ENCODE data around the gene STAC. TPM values are rescaled to one million over a fixed set of nuclear protein-coding genes. Genes with fewer than 3 reads are reported as not detected.

STAC gene
- total RNA-seq, 1 donor from 2014 or later: 3.9 TPM

GRCh38 chr3:36477655-36478054 lies 97.4 kb downstream of the STAC start:
- DNase-seq (ENCODE audit: extremely low spot score in 2 of 2): no peak
- H3K4me1 ChIP-seq: peaks cover 10% of the 10 kb centered on the region
- no peaks in the 10 kb centered on the region for H3K27me3 ChIP-seq
- intact Hi-C loops (cut with DNase I): no loop called here
- TF ChIP-seq POLR2AphosphoS5 (IDR thresholded peaks at IDR 0.05; ENCODE audit: insufficient read depth in 1 of 2, low read depth in 1 of 2): peak in 1 of 2 donors; percentile 24
- no peak for TF ChIP-seq POLR2A (IDR thresholded peaks at IDR 0.05)
- H3K9me3 ChIP-seq: no peaks in the 10 kb centered on the region
- H3K27ac ChIP-seq: no peak overlapping the region
- H3K4me3 ChIP-seq: no peak overlapping the region
- H3K36me3 ChIP-seq: no peaks in the 10 kb centered on the region

GRCh38 chr3:36480911-36481648 lies 100.8 kb downstream of the STAC start:
- Histone ChIP-seq H3K27me3 (no peaks in the 10 kb centered on the region), H3K4me3 (no peak overlapping the region), H3K9me3 (no peaks in the 10 kb centered on the region), H3K27ac (no peak overlapping the region), H3K36me3 (no peaks in the 10 kb centered on the region), H3K4me1 (peaks cover 2% of the 10 kb centered on the region)
- intact Hi-C loops (cut with DNase I): no loop called here
- no peak for DNase-seq (ENCODE audit: extremely low spot score in 2 of 2)
- TF ChIP-seq POLR2A (IDR thresholded peaks at IDR 0.05) (no peak), POLR2AphosphoS5 (IDR thresholded peaks at IDR 0.05; ENCODE audit: insufficient read depth in 1 of 2, low read depth in 1 of 2) (no peak), CTCF (IDR thresholded peaks at IDR 0.05) (no peak)

- TF ChIP-seq CTCF (IDR thresholded peaks at IDR 0.05) (no peak), POLR2AphosphoS5 (IDR thresholded peaks at IDR 0.05; ENCODE audit: insufficient read depth in 1 of 2, low read depth in 1 of 2) (no peak), POLR2A (IDR thresholded peaks at IDR 0.05) (no peak)
- H3K36me3 ChIP-seq: no peaks in the 10 kb centered on the region
- H3K4me1 ChIP-seq: no peaks in the 10 kb centered on the region
- no peak overlapping the region for H3K27ac ChIP-seq
- no peak overlapping the region for H3K4me3 ChIP-seq
- no peaks in the 10 kb centered on the region for H3K9me3 ChIP-seq
- no peaks in the 10 kb centered on the region for H3K27me3 ChIP-seq
- DNase-seq (ENCODE audit: extremely low spot score in 2 of 2): no peak
- intact Hi-C loops (cut with DNase I): no loop called here
Observed at GRCh38 chr3:36482256-36482655, 102.0 kb downstream of the STAC start.

GRCh38 chr3:36482880-36483279 lies 102.6 kb downstream of the STAC start:
- DNase-seq (ENCODE audit: extremely low spot score in 2 of 2): no peak

GRCh38 chr3:36483709-36484108 lies 103.4 kb downstream of the STAC start:
- Histone ChIP-seq H3K27ac (no peak overlapping the region), H3K4me1 (no peaks in the 10 kb centered on the region), H3K36me3 (no peaks in the 10 kb centered on the region), H3K9me3 (no peaks in the 10 kb centered on the region), H3K4me3 (no peak overlapping the region), H3K27me3 (no peaks in the 10 kb centered on the region)
- no peak for DNase-seq (ENCODE audit: extremely low spot score in 2 of 2)
- intact Hi-C loops (cut with DNase I): no loop called here
- no peak for TF ChIP-seq POLR2AphosphoS5 (IDR thresholded peaks at IDR 0.05; ENCODE audit: insufficient read depth in 1 of 2, low read depth in 1 of 2)
- TF ChIP-seq CTCF (IDR thresholded peaks at IDR 0.05): no peak
- no peak for TF ChIP-seq POLR2A (IDR thresholded peaks at IDR 0.05)

More at GRCh38 chr3:36482880-36483279, 102.6 kb downstream of the STAC start:
- TF ChIP-seq POLR2AphosphoS5 (IDR thresholded peaks at IDR 0.05; ENCODE audit: insufficient read depth in 1 of 2, low read depth in 1 of 2): no peak
- TF ChIP-seq POLR2A (IDR thresholded peaks at IDR 0.05): no peak
- no peak for TF ChIP-seq CTCF (IDR thresholded peaks at IDR 0.05)
- Histone ChIP-seq H3K4me1 (no peaks in the 10 kb centered on the region), H3K27ac (no peak overlapping the region), H3K36me3 (no peaks in the 10 kb centered on the region), H3K27me3 (no peaks in the 10 kb centered on the region), H3K4me3 (no peak overlapping the region), H3K9me3 (no peaks in the 10 kb centered on the region)
- intact Hi-C loops (cut with DNase I): no loop called here

Data from vagina (tissue), 2 donors.